A549 (cell line): ENCODE data around the gene FNTB. TPM values are rescaled to one million over a fixed set of nuclear protein-coding genes. Genes with fewer than 3 reads are reported as not detected.

Source experiments
- ATAC-seq, 2 experiments: fragments of 200-7000 bp in 1 of 2; fragments of >200 bp in 1 of 2; cut with Nextera tagmentation in 1 of 2; cut with Tn5 transposase in 1 of 2; 3 replicates each; pipeline versions ENCODE4 v1.8.0 to v1.9.1; 2018 to 2020; ENCODE audit warnings: mild to moderate bottlenecking in 1 of 2, moderate library complexity in 1 of 2
- CTCF ChIA-PET: fragments of 300-600 bp; sonication (Branson Sonifier 250); formaldehyde crosslinking; extraction: SDS; loops from one replicate; lab custom pipeline; 2021; ENCODE audit warnings: antibody characterized with exemption, inconsistent platforms; lab: Yijun Ruan, JAX
- POLR2A ChIA-PET: fragments of 350-600 bp; formaldehyde crosslinking; extraction: SDS; loops from one replicate; lab custom pipeline; 2021; ENCODE audit warnings: antibody characterized with exemption, inconsistent platforms; lab: Yijun Ruan, JAX
- DNase-seq, 2 experiments: peaks; one replicate each; pipeline versions ENCODE4 v3.0.0 to v3.0.0-alpha.2; 2011 to 2016; ENCODE audit warnings: low read depth in 1 of 2, low spot score in 1 of 2
- FAIRE-seq: peaks from 2 replicates; lab custom pipeline; 2011; peaks lifted over from hg19 to GRCh38; lab: Jason Lieb, UNC
- H3K27ac ChIP-seq, 2 experiments: fragments of >200 bp; sonication (Bioruptor Twin); formaldehyde crosslinking; 3 replicates each; pipeline ENCODE4 v1.5.1; 2016 to 2017
- H3K4me1 ChIP-seq: fragments of >200 bp; sonication (Bioruptor Twin); formaldehyde crosslinking; 3 replicates; pipeline ENCODE4 v1.6.1; 2016
- H3K4me2 ChIP-seq: fragments of >200 bp; sonication (Bioruptor Twin); formaldehyde crosslinking; 3 replicates; pipeline ENCODE4 v1.6.1; 2016
- H3K4me3 ChIP-seq: fragments of >200 bp; sonication (Bioruptor Twin); formaldehyde crosslinking; 3 replicates; pipeline ENCODE4 v1.5.1; 2016
- H3K9me3 ChIP-seq: fragments of >200 bp; sonication (Bioruptor Twin); formaldehyde crosslinking; 3 replicates; pipeline ENCODE4 v1.6.1; 2016
- CBX8 ChIP-seq: fragments of 200-600 bp; sonication (generic); IDR thresholded peaks from 2 replicates; pipeline ENCODE4 v1.6.1; 2016
- CEBPB ChIP-seq, 2 experiments: fragments of >200 bp in 1 of 2; sonication (Bioruptor Twin) in 1 of 2; formaldehyde crosslinking in 1 of 2; IDR thresholded peaks; 2 replicates each; pipeline ENCODE4 v1.6.1; 2012 to 2016
- CHD2 ChIP-seq: fragments of 150-350 bp; IDR thresholded peaks from 2 replicates; pipeline ENCODE4 v1.6.1; 2014; ENCODE audit warnings: low read length; ENCODE audit not compliant: partially characterized antibody
- EHMT2 ChIP-seq: fragments of 200-600 bp; sonication (generic); IDR thresholded peaks from 2 replicates; pipeline ENCODE4 v1.6.1; 2016; ENCODE audit warnings: antibody characterized with exemption, low read depth, mild to moderate bottlenecking, moderate library complexity
- FOSB ChIP-seq: fragments of 250-450 bp; sonication (Bioruptor Pico); IDR thresholded peaks from 2 replicates; pipeline ENCODE4 v1.5.0; 2020; ENCODE audit warnings: mild to moderate bottlenecking, moderate library complexity
- FOSL2 ChIP-seq, 2 experiments: fragments of 450-650 bp in 1 of 2; fragments of >200 bp in 1 of 2; sonication (Bioruptor Twin) in 1 of 2; formaldehyde crosslinking; IDR thresholded peaks; 2 replicates each; pipeline versions ENCODE4 v1.5.0 to v1.6.1; 2016 to 2020; ENCODE audit warnings: mild to moderate bottlenecking in 1 of 2, moderate library complexity in 1 of 2
- FOXS1 ChIP-seq: fragments of 250-450 bp; sonication (Bioruptor Pico); IDR thresholded peaks from 2 replicates; pipeline ENCODE4 v1.5.0; 2020; ENCODE audit warnings: mild to moderate bottlenecking, moderate library complexity
- HMGXB4 ChIP-seq: fragments of 250-450 bp; sonication (Bioruptor Pico); IDR thresholded peaks from 2 replicates; pipeline ENCODE4 v1.5.0; 2021; ENCODE audit warnings: mild to moderate bottlenecking, moderate library complexity, borderline replicate concordance
- HOXA7 ChIP-seq: fragments of 250-450 bp; sonication (Bioruptor Pico); IDR thresholded peaks from 2 replicates; pipeline ENCODE4 v1.5.0; 2020; ENCODE audit warnings: mild to moderate bottlenecking, moderate library complexity
- HOXB5 ChIP-seq: fragments of 250-450 bp; sonication (Bioruptor Pico); IDR thresholded peaks from 2 replicates; pipeline ENCODE4 v1.5.0; 2020; ENCODE audit warnings: mild to moderate bottlenecking, moderate library complexity
- KDM1A ChIP-seq: fragments of 200-600 bp; sonication (generic); IDR thresholded peaks from 2 replicates; pipeline ENCODE4 v1.6.1; 2016; ENCODE audit warnings: low read depth, mild to moderate bottlenecking
- MAX ChIP-seq: IDR thresholded peaks from 2 replicates; pipeline ENCODE4 v1.6.1; 2012
- MYC ChIP-seq: IDR thresholded peaks from 2 replicates; pipeline ENCODE4 v1.6.1; 2012; ENCODE audit warnings: mild to moderate bottlenecking, inconsistent platforms, low read length, improper control_type of control experiment, borderline replicate concordance
- NR3C1 ChIP-seq: fragments of >200 bp; sonication (Bioruptor Twin); formaldehyde crosslinking; IDR thresholded peaks from 3 replicates; pipeline ENCODE4 v1.6.1; 2017
- POLR2A ChIP-seq: IDR thresholded peaks from 2 replicates; pipeline ENCODE4 v1.6.1; 2012; ENCODE audit warnings: mild to moderate bottlenecking, low read length
- POLR2AphosphoS2 ChIP-seq: conservative IDR thresholded peaks from 2 replicates; pipeline ENCODE4 v1.6.1; 2012; ENCODE audit warnings: low read length, improper control_type of control experiment, inconsistent platforms
- RAD21 ChIP-seq, 2 experiments: fragments of >200 bp in 1 of 2; sonication (Bioruptor Twin) in 1 of 2; formaldehyde crosslinking in 1 of 2; IDR thresholded peaks in 1 of 2; conservative IDR thresholded peaks in 1 of 2; 2 replicates in 1 of 2; 3 replicates in 1 of 2; pipeline ENCODE4 v1.6.1; 2012 to 2018; ENCODE audit warnings: inconsistent platforms in 1 of 2
- RNF2 ChIP-seq: fragments of 200-600 bp; sonication (generic); IDR thresholded peaks from 2 replicates; pipeline ENCODE4 v1.6.1; 2016; ENCODE audit warnings: low read depth, mild to moderate bottlenecking, antibody characterized with exemption, moderate library complexity, borderline replicate concordance
- SMC3 ChIP-seq: fragments of >200 bp; sonication (Bioruptor Twin); formaldehyde crosslinking; IDR thresholded peaks from 3 replicates; pipeline ENCODE4 v1.6.1; 2018; ENCODE audit warnings: inconsistent platforms
- SREBF2 ChIP-seq: fragments of 450-650 bp; IDR thresholded peaks from 2 replicates; pipeline ENCODE4 v1.6.1; 2014; ENCODE audit warnings: mild to moderate bottlenecking, moderate library complexity
- TFCP2L1 ChIP-seq: fragments of 250-450 bp; sonication (Bioruptor Pico); IDR thresholded peaks from 2 replicates; pipeline ENCODE4 v1.5.0; 2021; ENCODE audit warnings: mild to moderate bottlenecking
- ZC3H11A ChIP-seq: fragments of 450-650 bp; IDR thresholded peaks from 2 replicates; pipeline ENCODE4 v1.6.1; 2014; ENCODE audit warnings: antibody characterized with exemption, mild to moderate bottlenecking
- ZFP36 ChIP-seq: fragments of 450-650 bp; IDR thresholded peaks from 2 replicates; pipeline ENCODE4 v1.6.1; 2014; ENCODE audit warnings: borderline replicate concordance; ENCODE audit not compliant: partially characterized antibody
- WGBS: methylation state at CpG from one replicate; pipeline ENCODE4 v1.1.6; 2017; ENCODE audit errors: missing lambda C conversion rate; 5-methylcytosine and 5-hydroxymethylcytosine counted together
- polyA plus RNA-seq, 4 experiments: library from polyadenylated mRNA; depleted of rRNA in 3 of 4; stranded (reverse); fragments of >200 nt; fragmentation: RNase III in 1 of 4; extraction: RNeasy Plus Mini Kit Qiagen cat#74134 plus additional on column Dnase treatment in 1 of 4; gene quantifications; 2 replicates in 3 of 4; 3 replicates in 1 of 4; pipeline ENCODE4 v1.2.3, GENCODE V29; 2011 to 2017
- TF ChIP-seq, protein P1 (sequence below): IDR thresholded peaks from 2 replicates; pipeline ENCODE4 v1.6.1; 2012
- TF ChIP-seq, protein P2 (sequence below): fragments of 250-450 bp; sonication (Bioruptor Pico); IDR thresholded peaks from 2 replicates; pipeline ENCODE4 v1.5.0; 2020; ENCODE audit warnings: low read depth, mild to moderate bottlenecking, moderate library complexity

FNTB gene
- polyA plus RNA-seq, 2 of the 4 experiments (the other 2 are of a cell fraction), result 28.5 to 41.9 TPM

DNA sequence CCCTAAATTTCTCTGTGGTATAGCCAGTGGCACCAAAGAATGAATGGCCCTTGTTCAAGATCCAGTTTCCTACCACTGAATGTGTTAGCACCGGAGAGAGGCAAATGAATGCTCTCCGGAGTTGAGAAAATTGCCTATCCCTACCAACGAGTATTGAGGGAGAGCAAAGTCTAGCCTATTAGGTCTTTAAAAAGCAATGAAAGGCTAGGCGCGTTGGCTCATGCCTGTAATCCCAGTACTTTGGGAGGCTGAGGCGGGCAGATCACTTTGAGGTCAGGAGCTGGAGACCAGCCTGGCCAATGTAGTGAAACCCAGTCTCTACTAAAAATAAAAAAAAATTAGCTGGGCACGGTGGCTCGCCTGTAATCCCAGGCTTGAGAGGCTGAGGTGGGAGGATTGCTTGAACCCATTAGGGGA, 13.7 kb upstream of the FNTB start:
- WGBS, result 91% methylated on average over 8 of the region's 8 CpGs
- ATAC-seq, result no peak
- no peak for FAIRE-seq
- POLR2A ChIA-PET, result no interaction called here
- CTCF ChIA-PET, result interaction anchor here (1.4 kb wide), 1 partner anchor 9 kb away, joined by 5 read pairs; no protein-coding TSS in a partner anchor
- Histone ChIP-seq H3K27ac (peak overlapping the region; percentile 79 to 94; a peak in 5 of 6 replicates), H3K9me3 (no peaks in the 10 kb centered on the region), H3K4me1 (peaks cover 22% of the 10 kb centered on the region; the same call in 2 of the 3 replicates), H3K4me3 (peak overlapping the region; percentile 61), H3K4me2 (peak overlapping the region; percentile 94)
- DNase-seq, result no peak
- TF ChIP-seq POLR2A (no peak), CHD2 (no peak), HOXA7 (no peak), SMC3 (no peak), FOSB (CRISPR knock-in tag) (no peak), FOXS1 (CRISPR knock-in tag) (no peak), MAX (no peak), POLR2AphosphoS2 (no peak), FOSL2 (IDR thresholded peaks at IDR 0.05) (no peak), FOSL2 (CRISPR knock-in tag; IDR thresholded peaks at IDR 0.05) (no peak), EHMT2 (no peak), HMGXB4 (CRISPR knock-in tag) (no peak), CEBPB (IDR thresholded peaks at IDR 0.05) (no peak)
- TF ChIP-seq, protein P1, sequence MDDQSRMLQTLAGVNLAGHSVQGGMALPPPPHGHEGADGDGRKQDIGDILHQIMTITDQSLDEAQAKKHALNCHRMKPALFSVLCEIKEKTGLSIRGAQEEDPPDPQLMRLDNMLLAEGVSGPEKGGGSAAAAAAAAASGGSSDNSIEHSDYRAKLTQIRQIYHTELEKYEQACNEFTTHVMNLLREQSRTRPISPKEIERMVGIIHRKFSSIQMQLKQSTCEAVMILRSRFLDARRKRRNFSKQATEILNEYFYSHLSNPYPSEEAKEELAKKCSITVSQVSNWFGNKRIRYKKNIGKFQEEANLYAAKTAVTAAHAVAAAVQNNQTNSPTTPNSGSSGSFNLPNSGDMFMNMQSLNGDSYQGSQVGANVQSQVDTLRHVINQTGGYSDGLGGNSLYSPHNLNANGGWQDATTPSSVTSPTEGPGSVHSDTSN, result no peak
- TF ChIP-seq, protein P2, sequence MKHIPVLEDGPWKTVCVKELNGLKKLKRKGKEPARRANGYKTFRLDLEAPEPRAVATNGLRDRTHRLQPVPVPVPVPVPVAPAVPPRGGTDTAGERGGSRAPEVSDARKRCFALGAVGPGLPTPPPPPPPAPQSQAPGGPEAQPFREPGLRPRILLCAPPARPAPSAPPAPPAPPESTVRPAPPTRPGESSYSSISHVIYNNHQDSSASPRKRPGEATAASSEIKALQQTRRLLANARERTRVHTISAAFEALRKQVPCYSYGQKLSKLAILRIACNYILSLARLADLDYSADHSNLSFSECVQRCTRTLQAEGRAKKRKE, result no peak

DNA sequence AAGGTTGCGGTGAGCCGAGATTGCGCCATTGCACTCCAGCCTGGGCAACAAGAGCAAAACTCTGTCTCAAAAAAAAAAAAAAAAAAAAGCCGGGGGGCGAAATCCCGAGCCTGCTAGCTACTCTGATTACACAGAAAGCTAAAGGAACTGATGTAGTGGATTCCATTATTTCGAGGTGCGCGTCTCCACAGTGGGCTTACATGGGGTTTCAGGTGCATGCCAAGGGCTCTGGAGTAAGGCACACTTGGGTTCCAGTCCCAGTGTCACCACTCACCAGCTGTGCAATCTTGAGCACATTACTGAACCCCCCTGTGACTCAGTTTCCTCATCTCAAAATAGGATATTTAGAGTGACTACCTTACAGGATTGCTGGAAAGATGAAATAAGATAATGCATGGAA, 12.9 kb upstream of the FNTB start:
- no peak overlapping the region for H3K4me3 ChIP-seq
- H3K4me1 ChIP-seq, result peaks cover 22% of the 10 kb centered on the region; the same call in 2 of the 3 replicates
- ATAC-seq (no peak), FAIRE-seq (no peak), DNase-seq (no peak)
- H3K9me3 ChIP-seq, result no peaks in the 10 kb centered on the region
- TF ChIP-seq, protein P1, result no peak
- TF ChIP-seq POLR2A (no peak), NR3C1 (no peak)
- no peak overlapping the region for H3K27ac ChIP-seq
- ChIA-PET CTCF (interaction anchor here (1.4 to 3.4 kb wide), 3 partner anchors 9 to 14 kb away, joined by 5 to 14 read pairs (median 5); partner anchors contain the start of gene FNTB), POLR2A (no interaction called here)
- H3K4me2 ChIP-seq, result no peak overlapping the region
- WGBS, result 94% methylated on average over 9 of the region's 9 CpGs

GRCh38 chr14:64974563-64974962, 12.1 kb upstream of the FNTB start:
- DNase-seq (no peak), ATAC-seq (no peak), FAIRE-seq (no peak)
- WGBS, result 91% methylated on average over 8 of the region's 8 CpGs
- ChIA-PET CTCF (interaction anchor here (0.7 to 3.4 kb wide), 6 partner anchors 8 to 145 kb away, joined by 4 to 14 read pairs (median 5); partner anchors contain the start of gene FNTB), POLR2A (interaction anchor here (0.9 kb wide), 1 partner anchor 12 kb away, joined by 5 read pairs; no protein-coding TSS in a partner anchor)
- no peak for TF ChIP-seq TFCP2L1 (CRISPR knock-in tag)
- no peak for TF ChIP-seq FOSB (CRISPR knock-in tag)
- no peak for TF ChIP-seq ZFP36
- no peak for TF ChIP-seq CBX8
- no peak for TF ChIP-seq MYC
- no peak for TF ChIP-seq SREBF2
- TF ChIP-seq ZC3H11A, result no peak
- no peak for TF ChIP-seq RAD21 (conservative IDR thresholded peaks at IDR 0.05 in 1 of 2, IDR thresholded peaks at IDR 0.05 in 1 of 2)
- no peak for TF ChIP-seq HMGXB4 (CRISPR knock-in tag)
- TF ChIP-seq KDM1A, result no peak
- TF ChIP-seq POLR2AphosphoS2, result no peak
- TF ChIP-seq HOXB5, result no peak
- no peak for TF ChIP-seq HOXA7
- no peak for TF ChIP-seq RNF2
- Histone ChIP-seq H3K4me2 (no peak overlapping the region), H3K9me3 (no peaks in the 10 kb centered on the region), H3K4me1 (peaks cover 25% of the 10 kb centered on the region), H3K27ac (no peak overlapping the region), H3K4me3 (no peak overlapping the region)
